Measurements from ENCODE around the gene EMC9.
"Not testable (repeated sequence)": the region's sequence is repeated elsewhere in the genome, so short reads cannot be mapped to it uniquely, and the experiment has no call there.

The EMC9 gene

GRCh38 chr14:24108336-24108874 lies 33.0 kb downstream of the EMC9 start:
- no peak for DNase-seq (ENCODE audit: low spot score)

GRCh38 chr14:24106672-24107271 lies 34.6 kb downstream of the EMC9 start:
- no peak for DNase-seq (ENCODE audit: low spot score)

- not testable (repeated sequence) for DNase-seq (ENCODE audit: low spot score)
These were observed 35.7 kb downstream of the EMC9 start for GRCh38 chr14:24105609-24106239.

GRCh38 chr14:24103451-24103850 lies 37.9 kb downstream of the EMC9 start:
- DNase-seq (ENCODE audit: low spot score), result no peak

GRCh38 chr14:24102357-24103048 lies 38.9 kb downstream of the EMC9 start:
- no peak for DNase-seq (ENCODE audit: low spot score)

GRCh38 chr14:24100982-24101494 lies 40.4 kb downstream of the EMC9 start:
- DNase-seq (ENCODE audit: low spot score), result no peak

- DNase-seq (ENCODE audit: low spot score), result no peak
These were observed 41.0 kb downstream of the EMC9 start for GRCh38 chr14:24100197-24100981.

GRCh38 chr14:24098927-24099813 lies 42.2 kb downstream of the EMC9 start:
- DNase-seq (ENCODE audit: low spot score), result no peak

DNA sequence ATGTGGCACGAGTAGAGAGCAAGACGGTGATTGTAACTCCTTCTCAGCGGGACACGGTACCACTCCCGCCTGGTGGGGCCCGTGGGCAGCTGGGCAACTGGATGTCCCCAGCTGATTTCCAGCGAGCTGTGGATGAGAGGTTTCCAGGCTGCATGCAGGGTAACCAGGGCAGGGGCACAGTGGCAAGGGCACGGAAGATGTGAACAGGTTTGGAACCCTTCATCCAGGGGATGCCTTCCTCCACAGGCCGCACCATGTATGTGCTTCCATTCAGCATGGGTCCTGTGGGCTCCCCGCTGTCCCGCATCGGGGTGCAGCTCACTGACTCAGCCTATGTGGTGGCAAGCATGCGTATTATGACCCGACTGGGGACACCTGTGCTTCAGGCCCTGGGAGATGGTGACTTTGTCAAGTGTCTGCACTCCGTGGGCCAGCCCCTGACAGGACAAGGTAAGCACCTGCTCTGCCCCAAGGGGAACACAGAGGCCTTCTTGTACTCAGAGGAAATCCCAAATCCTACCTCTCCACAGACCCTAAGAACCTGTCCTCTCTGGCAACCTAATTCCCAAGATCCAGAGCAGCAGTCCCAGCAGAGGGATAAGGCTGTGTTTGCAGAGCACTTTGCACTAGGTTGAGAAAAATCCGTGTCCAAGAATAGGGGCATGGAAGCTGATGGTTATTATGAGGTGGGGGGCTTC lies 43.0 kb downstream of the EMC9 start:
- DNase-seq (ENCODE audit: low spot score), result no peak

DNA sequence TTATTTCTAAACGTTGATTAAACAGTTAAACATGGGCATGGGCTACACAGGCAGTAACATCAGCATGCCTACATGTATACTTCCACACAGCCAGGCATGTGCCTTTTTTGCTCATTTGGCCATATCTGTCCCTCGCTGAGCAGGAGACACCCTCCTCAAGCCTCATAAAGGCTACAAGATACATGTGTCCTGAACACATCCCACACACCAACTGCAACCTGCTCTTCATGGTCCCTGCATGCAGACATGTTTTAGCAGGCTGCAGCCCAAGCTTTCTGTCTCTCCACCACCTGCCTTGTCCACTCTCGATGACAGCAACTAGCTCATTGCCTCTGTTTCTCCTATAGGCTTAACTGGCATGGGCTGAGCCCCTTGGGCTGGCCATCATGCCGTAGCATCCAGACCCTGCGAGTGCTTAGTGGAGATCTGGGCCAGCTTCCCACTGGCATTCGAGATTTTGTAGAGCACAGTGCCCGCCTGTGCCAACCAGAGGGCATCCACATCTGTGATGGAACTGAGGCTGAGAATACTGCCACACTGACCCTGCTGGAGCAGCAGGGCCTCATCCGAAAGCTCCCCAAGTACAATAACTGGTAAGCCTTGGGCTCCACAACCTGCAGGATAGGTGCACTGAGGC lies 44.7 kb downstream of the EMC9 start:
- no peak for DNase-seq (ENCODE audit: low spot score)

GRCh38 chr14:24095271-24096068 lies 45.9 kb downstream of the EMC9 start:
- peak; percentile 87 for DNase-seq (ENCODE audit: low spot score)

- peak; percentile 30 for DNase-seq (ENCODE audit: low spot score)
These were observed 46.5 kb downstream of the EMC9 start for GRCh38 chr14:24094841-24095270.

DNA sequence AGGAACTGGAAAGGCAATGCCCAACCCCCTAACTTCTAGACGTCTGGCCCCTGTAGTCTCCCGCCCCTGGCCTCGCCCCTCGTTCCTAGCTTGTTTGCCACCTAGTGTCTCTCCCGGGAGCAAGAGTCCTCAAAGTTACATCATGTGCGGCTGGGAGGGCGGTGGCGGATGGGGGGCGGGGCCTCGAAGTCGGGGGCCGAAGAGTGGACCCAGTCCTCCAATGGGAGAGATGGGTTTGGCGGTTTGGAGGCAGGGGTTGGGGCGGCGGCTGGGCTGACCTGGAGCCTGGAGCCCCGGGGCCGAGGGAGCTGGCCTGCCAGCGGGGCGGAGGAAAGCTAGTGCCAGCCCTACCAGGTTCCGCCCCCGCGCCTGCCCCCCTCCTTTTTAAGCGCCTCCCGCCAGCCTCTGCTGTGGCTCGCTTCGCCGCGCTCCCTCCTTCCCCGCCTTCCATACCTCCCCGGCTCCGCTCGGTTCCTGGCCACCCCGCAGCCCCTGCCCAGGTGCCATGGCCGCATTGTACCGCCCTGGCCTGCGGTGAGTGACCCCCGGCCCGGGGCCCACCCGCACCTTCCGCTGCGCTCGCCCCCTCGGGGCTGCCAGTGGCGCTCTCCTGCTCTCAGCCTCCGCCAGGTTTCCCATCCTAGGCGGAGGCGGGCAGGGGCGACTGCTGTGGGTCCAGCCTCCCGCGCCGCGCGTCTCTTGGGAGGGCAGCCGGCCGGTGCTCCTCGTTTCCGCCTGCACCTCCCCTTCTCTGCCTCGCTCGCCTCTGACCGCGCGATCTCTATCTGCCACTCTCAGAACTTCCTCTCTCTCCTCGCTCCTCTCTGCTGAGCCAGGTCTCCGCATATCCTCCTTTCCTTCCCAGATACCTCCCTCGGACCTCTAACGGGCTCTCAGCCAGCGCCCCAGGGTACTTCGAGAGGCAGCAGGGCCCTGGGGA lies 47.2 kb downstream of the EMC9 start, which contains the start of gene PCK2:
PCK2 (plus strand) TSS at position 411 of the 940 bp plus-strand sequence; CDS start at position 506, 95 bp downstream.
- peak; percentile 89 for DNase-seq (ENCODE audit: low spot score)

GRCh38 chr14:24093207-24093900 lies 48.0 kb downstream of the EMC9 start:
- DNase-seq (ENCODE audit: low spot score), result no peak

DNA sequence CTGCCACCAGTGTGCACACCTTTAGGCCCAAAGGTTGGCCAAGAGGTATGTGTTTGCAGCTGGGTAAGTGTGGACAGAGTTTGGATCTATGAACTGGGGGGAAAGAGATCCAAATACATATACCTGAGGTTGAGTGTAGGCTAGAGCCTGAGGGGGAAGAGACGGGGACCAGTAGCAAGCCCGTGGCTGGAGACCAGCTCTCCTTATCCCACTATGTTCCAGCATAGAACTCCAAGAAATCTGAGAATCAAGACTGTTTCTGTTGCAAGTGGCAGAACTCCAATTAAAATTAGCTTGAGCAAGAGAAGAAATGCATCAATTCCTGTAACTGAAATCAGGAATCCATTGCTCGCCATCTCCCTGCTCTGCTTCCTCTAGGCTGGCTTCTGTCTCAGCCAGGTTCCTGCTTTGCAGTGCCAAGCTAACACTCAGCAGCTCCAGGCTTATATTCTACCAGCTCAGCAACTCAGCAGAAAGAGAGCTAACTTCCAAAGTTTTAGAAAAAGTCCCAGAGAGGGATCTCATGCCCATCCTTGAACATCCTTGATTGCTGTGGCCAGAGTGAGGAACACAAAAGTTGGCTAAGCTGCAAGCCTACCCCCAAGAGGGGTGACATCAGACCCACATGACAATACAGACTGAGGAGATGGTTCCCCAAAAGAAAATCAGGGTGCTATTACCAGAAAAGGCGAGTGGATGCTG lies 48.7 kb downstream of the EMC9 start:
- no peak for DNase-seq (ENCODE audit: low spot score)

DNA sequence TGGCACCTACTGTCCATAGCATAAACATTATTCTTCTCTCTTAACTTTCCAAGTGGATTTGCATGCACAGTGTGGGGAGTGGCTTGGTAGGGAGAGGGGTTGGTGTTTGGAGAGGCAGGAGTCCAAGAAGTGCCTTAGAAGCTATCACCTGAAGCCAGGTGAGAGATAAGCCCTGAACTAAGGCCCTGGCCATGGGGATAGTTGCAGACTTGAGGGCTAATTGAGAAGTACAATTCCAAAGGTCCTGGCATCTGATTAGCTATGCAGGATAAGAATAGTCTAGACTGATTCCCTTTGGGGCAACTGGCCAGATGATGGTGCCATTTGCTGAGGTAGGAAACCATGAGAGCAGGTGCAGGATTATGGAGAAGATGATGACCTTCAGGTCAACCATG lies 49.3 kb downstream of the EMC9 start:
- no peak for DNase-seq (ENCODE audit: low spot score)

DNA sequence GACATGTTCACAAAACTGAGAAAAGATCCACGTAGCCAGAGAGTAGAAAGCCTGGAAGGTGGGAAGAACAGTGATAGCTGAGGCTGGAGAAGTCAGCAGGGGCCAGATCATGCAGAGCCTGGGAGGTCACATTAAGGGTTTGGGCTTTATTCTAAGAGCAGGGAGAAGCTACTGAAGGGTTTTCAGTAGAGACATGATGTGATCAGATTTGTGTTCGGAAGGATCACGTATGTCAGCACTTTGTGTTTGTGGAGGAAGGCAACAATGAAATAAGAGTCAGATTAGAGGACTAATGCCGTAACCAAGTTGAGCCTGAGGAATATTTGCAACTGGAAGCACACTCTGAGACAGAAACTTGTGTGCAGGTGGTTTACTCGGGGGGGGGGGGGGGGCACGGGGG lies 51.5 kb downstream of the EMC9 start:
- no peak for DNase-seq (ENCODE audit: low spot score)
